HG03571 (cell line): Measurements from ENCODE around the gene CBLN2.
A peak's percentile ranks its signal among the peaks of the same experiment; 100 is the strongest.

ENCODE experiments used
- ATAC-seq: cut with Tn5 transposase; IDR thresholded peaks from one replicate; pipeline ENCODE4 v1.9.1; 2021; ENCODE audit not compliant: unreplicated experiment

Gene CBLN2

GRCh38 chr18:72544092-72544886, at the start of gene CBLN2:
Gene CBLN2, minus strand, starts transcription at chr18:72544342. Its CDS starts 2,182 bp downstream, at chr18:72542160.
- ATAC-seq: peak; percentile 74

GRCh38 chr18:72588360-72588759, 44.2 kb upstream of the CBLN2 start:
- ATAC-seq: no peak

- ATAC-seq: no peak
These were observed 40.6 kb upstream of the CBLN2 start for GRCh38 chr18:72584787-72585186.

GRCh38 chr18:72581976-72582375, 37.8 kb upstream of the CBLN2 start:
- no peak for ATAC-seq

GRCh38 chr18:72572896-72573295, 28.8 kb upstream of the CBLN2 start:
- no peak for ATAC-seq

GRCh38 chr18:72566290-72566689, 22.1 kb upstream of the CBLN2 start:
- ATAC-seq: no peak

- ATAC-seq: no peak
These were observed 11.8 kb upstream of the CBLN2 start for GRCh38 chr18:72555968-72556367.

GRCh38 chr18:72555101-72555500, 11.0 kb upstream of the CBLN2 start:
- ATAC-seq: no peak

- ATAC-seq: no peak
These were observed 636 bp downstream of the CBLN2 start for GRCh38 chr18:72543357-72544055.

- no peak for ATAC-seq
These were observed 1.2 kb downstream of the CBLN2 start for GRCh38 chr18:72542984-72543356.

- ATAC-seq: no peak
These were observed 1.8 kb downstream of the CBLN2 start for GRCh38 chr18:72542342-72542741.

- no peak for ATAC-seq
These were observed 2.2 kb downstream of the CBLN2 start for GRCh38 chr18:72541871-72542332.

- no peak for ATAC-seq
These were observed 4.2 kb downstream of the CBLN2 start for GRCh38 chr18:72539901-72540300.

GRCh38 chr18:72530622-72531021, 13.5 kb downstream of the CBLN2 start:
- no peak for ATAC-seq

GRCh38 chr18:72504866-72505265, 39.3 kb downstream of the CBLN2 start:
- no peak for ATAC-seq

GRCh38 chr18:72502671-72503431, 41.3 kb downstream of the CBLN2 start:
- ATAC-seq: no peak

GRCh38 chr18:72492497-72492896, 51.6 kb downstream of the CBLN2 start:
- ATAC-seq: no peak
